SK-N-SH treated with all-trans-retinoic acid at 6 μM for 48 hours (cell line): Measurements from ENCODE around the gene PNPLA8.

Experiments used
- OSR1 ChIP-seq: fragments of 250-450 bp; sonication (Bioruptor Pico); IDR thresholded peaks from 2 replicates; pipeline ENCODE4 v1.8.0; 2022; ENCODE audit warnings: moderate library complexity, mild to moderate bottlenecking, inconsistent platforms
- PPARA ChIP-seq: fragments of 250-450 bp; sonication (Bioruptor Pico); IDR thresholded peaks from 2 replicates; pipeline ENCODE4 v1.5.0; 2020; ENCODE audit warnings: mild to moderate bottlenecking, borderline replicate concordance

DNA sequence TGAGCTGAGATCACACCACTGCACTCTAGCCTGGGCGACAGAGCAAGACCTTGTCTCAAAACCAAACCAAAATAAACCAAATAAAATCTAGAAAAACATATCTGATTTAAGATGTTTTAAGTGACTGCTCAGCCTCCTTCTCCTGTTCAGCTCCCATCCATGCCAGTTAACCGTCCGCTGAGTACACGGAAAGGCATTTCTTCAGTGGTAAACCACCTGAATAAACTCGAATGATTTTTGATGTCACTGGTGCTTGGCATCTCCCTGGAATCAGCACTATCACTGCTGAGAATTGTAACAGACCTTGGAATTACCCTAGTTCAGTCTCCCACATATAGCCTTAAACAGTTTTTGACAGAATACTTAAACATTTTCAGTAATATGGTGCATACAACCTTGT is 45.6 kb downstream of the PNPLA8 start:
- TF ChIP-seq PPARA (CRISPR knock-in tag) (no peak), OSR1 (CRISPR knock-in tag) (no peak)
